ENCODE data around the gene CHMP4B.

- TF ChIP-seq CTCF (IDR thresholded peaks at IDR 0.05) = no peak
- no peak for TF ChIP-seq ELF4 (CRISPR knock-in tag; IDR thresholded peaks at IDR 0.05; ENCODE audit: low read depth)
- no peak for TF ChIP-seq ATF3 (CRISPR knock-in tag; conservative IDR thresholded peaks at IDR 0.05)
- TF ChIP-seq E2F4 (CRISPR knock-in tag; IDR thresholded peaks at IDR 0.05; ENCODE audit: borderline replicate concordance, low read depth) = no peak
- no peak for TF ChIP-seq FOXP1 (CRISPR knock-in tag; IDR thresholded peaks at IDR 0.05; ENCODE audit: borderline replicate concordance)
- no peak for TF ChIP-seq STAT6 (CRISPR knock-in tag; conservative IDR thresholded peaks at IDR 0.05; ENCODE audit: low read depth)
- TF ChIP-seq PREB (CRISPR knock-in tag; IDR thresholded peaks at IDR 0.05; ENCODE audit: borderline replicate concordance) = no peak
- no peak for TF ChIP-seq ZBTB21 (CRISPR knock-in tag; IDR thresholded peaks at IDR 0.05; ENCODE audit: borderline replicate concordance)
- no peak for TF ChIP-seq SMAD3 (CRISPR knock-in tag; IDR thresholded peaks at IDR 0.05; ENCODE audit: borderline replicate concordance)
- no peak for TF ChIP-seq SMAD4 (CRISPR knock-in tag; IDR thresholded peaks at IDR 0.05)
Measured at GRCh38 chr20:33827109-33827508, 16.0 kb downstream of the CHMP4B start.
